Effector memory CD4-positive, alpha-beta T cell (primary cell): ENCODE results near the gene CENPM.
A peak's percentile ranks its signal among the peaks of the same experiment; 100 is the strongest.

Source experiments
- DNase-seq, 3 donors: peaks; one replicate each; pipeline ENCODE4 v3.0.0-alpha.2; 2020
- H3K27ac ChIP-seq: 2 replicates; pipeline ENCODE4 v1.7.0; 2013; ENCODE audit warnings: mild to moderate bottlenecking, low read length, moderate library complexity; ENCODE audit not compliant: insufficient read depth, poor library complexity, severe bottlenecking
- H3K27me3 ChIP-seq: replicated peaks from 2 replicates; pipeline ENCODE4 v1.7.0; 2013; ENCODE audit warnings: mild to moderate bottlenecking, low read length; ENCODE audit not compliant: insufficient read depth, control insufficient read depth, poor library complexity, severe bottlenecking
- H3K36me3 ChIP-seq: 2 replicates; pipeline ENCODE4 v1.7.0; 2013; ENCODE audit warnings: mild to moderate bottlenecking, low read length, moderate library complexity; ENCODE audit not compliant: control insufficient read depth, insufficient read depth
- H3K4me1 ChIP-seq: 2 replicates; pipeline ENCODE4 v1.7.0; 2013; ENCODE audit warnings: low read length, mild to moderate bottlenecking; ENCODE audit not compliant: control insufficient read depth, insufficient read depth, poor library complexity, severe bottlenecking
- H3K4me3 ChIP-seq: 2 replicates; pipeline ENCODE4 v1.7.0; 2013; ENCODE audit warnings: low read length, low read depth, mild to moderate bottlenecking; ENCODE audit not compliant: insufficient read depth, poor library complexity, severe bottlenecking
- H3K9me3 ChIP-seq: 2 replicates; pipeline ENCODE4 v1.7.0; 2013; ENCODE audit warnings: mild to moderate bottlenecking, low read length, moderate library complexity; ENCODE audit not compliant: control insufficient read depth

The CENPM gene

GRCh38 chr22:41947424-41948080, 600 bp upstream of the CENPM start:
- H3K27ac ChIP-seq, result peak overlapping the region; percentile 15
- peaks cover 17% of the 10 kb centered on the region for H3K4me1 ChIP-seq
- DNase-seq, result no peak
- H3K36me3 ChIP-seq, result no peaks in the 10 kb centered on the region
- H3K4me3 ChIP-seq, result peak overlapping the region; percentile 70
- H3K27me3 ChIP-seq, result no peaks in the 10 kb centered on the region
- H3K9me3 ChIP-seq, result no peaks in the 10 kb centered on the region

GRCh38 chr22:41943661-41944209, 3.2 kb downstream of the CENPM start:
- H3K4me1 ChIP-seq, result peaks cover 42% of the 10 kb centered on the region
- no peaks in the 10 kb centered on the region for H3K36me3 ChIP-seq
- no peak for DNase-seq
- H3K27me3 ChIP-seq, result no peaks in the 10 kb centered on the region
- no peak overlapping the region for H3K27ac ChIP-seq
- H3K9me3 ChIP-seq, result no peaks in the 10 kb centered on the region
- no peak overlapping the region for H3K4me3 ChIP-seq

GRCh38 chr22:41940832-41941765, 5.9 kb downstream of the CENPM start:
- Histone ChIP-seq H3K9me3 (no peaks in the 10 kb centered on the region), H3K36me3 (no peaks in the 10 kb centered on the region), H3K4me1 (peaks cover 34% of the 10 kb centered on the region), H3K27ac (peak overlapping the region; percentile 98), H3K27me3 (no peaks in the 10 kb centered on the region), H3K4me3 (no peak overlapping the region)
- DNase-seq, result peak; percentile 70 to 80 (median 76)

- peak overlapping the region; percentile 98 for H3K27ac ChIP-seq
- H3K27me3 ChIP-seq, result no peaks in the 10 kb centered on the region
- no peaks in the 10 kb centered on the region for H3K36me3 ChIP-seq
- no peaks in the 10 kb centered on the region for H3K9me3 ChIP-seq
- H3K4me3 ChIP-seq, result peak overlapping the region; percentile 4
- H3K4me1 ChIP-seq, result peaks cover 28% of the 10 kb centered on the region
- DNase-seq, result peak; percentile 94 to 96 (median 96)
Measured at GRCh38 chr22:41939981-41940831, 6.7 kb downstream of the CENPM start.

- Histone ChIP-seq H3K9me3 (no peaks in the 10 kb centered on the region), H3K36me3 (no peaks in the 10 kb centered on the region), H3K27ac (no peak overlapping the region), H3K27me3 (no peaks in the 10 kb centered on the region), H3K4me3 (no peak overlapping the region), H3K4me1 (peaks cover 28% of the 10 kb centered on the region)
- DNase-seq, result no peak
Measured at GRCh38 chr22:41936894-41937169, 10.1 kb downstream of the CENPM start.

GRCh38 chr22:41935509-41935908, 11.4 kb downstream of the CENPM start:
- Histone ChIP-seq H3K4me1 (peaks cover 17% of the 10 kb centered on the region), H3K27ac (no peak overlapping the region)
- DNase-seq, result no peak

GRCh38 chr22:41935015-41935351, 12.0 kb downstream of the CENPM start:
- Histone ChIP-seq H3K4me3 (no peak overlapping the region), H3K4me1 (peaks cover 15% of the 10 kb centered on the region), H3K9me3 (no peaks in the 10 kb centered on the region), H3K27me3 (no peaks in the 10 kb centered on the region), H3K36me3 (no peaks in the 10 kb centered on the region), H3K27ac (no peak overlapping the region)
- no peak for DNase-seq

More at GRCh38 chr22:41935509-41935908, 11.4 kb downstream of the CENPM start:
- Histone ChIP-seq H3K9me3 (no peaks in the 10 kb centered on the region), H3K4me3 (no peak overlapping the region), H3K36me3 (no peaks in the 10 kb centered on the region), H3K27me3 (no peaks in the 10 kb centered on the region)

- no peaks in the 10 kb centered on the region for H3K9me3 ChIP-seq
- H3K4me3 ChIP-seq, result no peak overlapping the region
- H3K4me1 ChIP-seq, result peaks cover 11% of the 10 kb centered on the region
- DNase-seq, result no peak
- H3K36me3 ChIP-seq, result no peaks in the 10 kb centered on the region
- H3K27me3 ChIP-seq, result no peaks in the 10 kb centered on the region
- no peak overlapping the region for H3K27ac ChIP-seq
Measured at GRCh38 chr22:41934284-41935014, 12.5 kb downstream of the CENPM start.

GRCh38 chr22:41933411-41934177, 13.4 kb downstream of the CENPM start:
- H3K9me3 ChIP-seq, result no peaks in the 10 kb centered on the region
- H3K36me3 ChIP-seq, result no peaks in the 10 kb centered on the region
- H3K27me3 ChIP-seq, result no peaks in the 10 kb centered on the region
- no peak for DNase-seq
- no peak overlapping the region for H3K4me3 ChIP-seq
- peaks cover 2% of the 10 kb centered on the region for H3K4me1 ChIP-seq
- no peak overlapping the region for H3K27ac ChIP-seq
